Lower leg skin (tissue), 3 donors: ENCODE results near the gene TMC4.

Experiments
- CTCF ChIP-seq, 3 donors: fragments of 450-650 bp; IDR thresholded peaks; one replicate each; pipeline ENCODE4 v1.5.1; 2016; ENCODE audit warnings: antibody characterized with exemption in 3 of 3, mild to moderate bottlenecking in 3 of 3, moderate library complexity in 2 of 3
- POLR2A ChIP-seq, 2 donors: fragments of 450-650 bp; IDR thresholded peaks; one replicate each; pipeline ENCODE4 v1.6.1; 2016 to 2017; ENCODE audit warnings: antibody characterized with exemption in 2 of 2, mild to moderate bottlenecking in 1 of 2, moderate library complexity in 1 of 2

- TF ChIP-seq POLR2A (IDR thresholded peaks at IDR 0.05) (no peak), CTCF (IDR thresholded peaks at IDR 0.05) (no peak)
These were observed 8.4 kb downstream of the TMC4 start for GRCh38 chr19:54164369-54165068.
